Measurements from ENCODE around the gene FAM124B.

GRCh38 chr2:224333726-224334482, 68.0 kb downstream of the FAM124B start:
- TF ChIP-seq CTCF (IDR thresholded peaks at IDR 0.05) (no peak), POLR2A (IDR thresholded peaks at IDR 0.05) (no peak)
